Measurements from ENCODE around the gene NLRP13.

NLRP13 gene

GRCh38 chr19:55857149-55857548 lies 75.0 kb downstream of the NLRP13 start:
- peaks cover 86% of the 10 kb centered on the region for H3K9me3 ChIP-seq (ENCODE audit: insufficient read depth, low read depth, low read length)
- no peak overlapping the region for H3K27ac ChIP-seq (ENCODE audit: low read depth, low read length)
- no peaks in the 10 kb centered on the region for H3K36me3 ChIP-seq (ENCODE audit: insufficient read depth, low read length)
- H3K4me3 ChIP-seq (ENCODE audit: low read length) = no peak overlapping the region
- 88% methylated on average over 4 of the region's 4 CpGs for WGBS
- no peak overlapping the region for H3K9ac ChIP-seq (ENCODE audit: low read depth, low read length)
- H3K4me1 ChIP-seq (ENCODE audit: insufficient read depth, low read length) = no peaks in the 10 kb centered on the region
- H3K27me3 ChIP-seq (ENCODE audit: insufficient read depth, low read length) = no peaks in the 10 kb centered on the region

- Histone ChIP-seq H3K9me3 (ENCODE audit: insufficient read depth, low read depth, low read length) (peaks cover 75% of the 10 kb centered on the region), H3K27me3 (ENCODE audit: insufficient read depth, low read length) (no peaks in the 10 kb centered on the region)
Observed at GRCh38 chr19:55855160-55855559, 77.0 kb downstream of the NLRP13 start.

More at GRCh38 chr19:55855160-55855559, 77.0 kb downstream of the NLRP13 start:
- H3K36me3 ChIP-seq (ENCODE audit: insufficient read depth, low read length) = no peaks in the 10 kb centered on the region
- WGBS = 78% methylated on average over 1 of the region's 1 CpG
- H3K4me1 ChIP-seq (ENCODE audit: insufficient read depth, low read length) = no peaks in the 10 kb centered on the region
- H3K4me3 ChIP-seq (ENCODE audit: low read length) = no peak overlapping the region
- H3K27ac ChIP-seq (ENCODE audit: low read depth, low read length) = no peak overlapping the region
- H3K9ac ChIP-seq (ENCODE audit: low read depth, low read length) = no peak overlapping the region
